Posterior cingulate gyrus (tissue), 11 donors: Measurements from ENCODE around the gene ABHD18.
"Not testable (repeated sequence)": the region's sequence is repeated elsewhere in the genome, so short reads cannot be mapped to it uniquely, and the experiment has no call there.

ENCODE experiments used
- DNase-seq, 10 donors: peaks; one replicate each; pipeline versions ENCODE4 v3.0.0 to v3.0.0-alpha.2; 2020 to 2021; ENCODE audit warnings: mixed read lengths in 3 of 10
- intact Hi-C: fragments of 100-400 bp; cut with DNase I; formaldehyde crosslinking; loops from one replicate; pipeline ENCODE4 v1.15.1; 2023

The ABHD18 gene

DNA sequence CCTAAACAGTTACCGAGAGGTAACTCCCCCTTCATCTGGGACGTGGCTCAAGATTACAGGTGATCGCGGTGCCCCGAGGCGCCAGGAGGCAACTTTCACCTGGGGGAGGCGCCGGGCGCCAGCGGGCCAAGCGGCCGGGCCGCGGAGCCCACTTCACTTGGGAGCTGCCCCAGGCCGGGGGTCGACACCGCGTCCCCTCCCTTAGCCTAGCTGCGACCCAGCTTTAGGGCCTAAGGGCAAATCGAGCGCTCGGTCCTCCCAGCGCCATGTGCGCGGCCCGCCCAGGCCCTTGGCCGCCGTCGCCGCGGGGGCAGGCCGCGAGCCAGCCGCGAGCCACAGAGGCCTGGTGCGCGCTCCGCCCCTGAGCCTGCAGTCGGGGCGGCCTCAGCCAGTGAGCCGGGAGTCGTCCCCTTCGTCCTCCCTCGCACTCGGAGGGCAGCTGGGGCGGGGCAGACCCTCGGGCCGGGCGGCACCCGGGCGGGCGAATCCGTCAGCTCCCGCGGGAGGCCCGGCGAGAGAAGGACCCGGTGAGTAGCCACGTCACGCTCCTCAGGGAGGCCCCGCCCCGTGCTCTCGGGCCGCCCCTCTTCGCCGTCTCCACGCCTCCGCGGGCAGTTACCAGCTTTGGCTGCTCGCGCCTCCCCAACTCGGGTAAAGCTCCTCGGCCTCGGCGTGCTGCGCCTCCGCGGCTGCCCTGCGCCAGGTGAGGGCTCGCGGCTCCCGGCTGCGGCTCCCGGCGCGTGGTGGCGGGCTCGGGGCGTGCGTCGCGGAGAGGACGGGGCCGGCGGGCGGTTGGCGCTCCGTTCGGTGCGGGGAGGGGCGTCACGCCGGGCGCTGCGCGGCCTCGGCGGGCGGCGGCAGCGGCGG is 95.7 kb downstream of the ABHD18 start, which contains the start of gene LARP1B:
Gene LARP1B, plus strand, starts transcription at position 614 of the 867 bp plus-strand sequence. CDS start 13,640 bp downstream, outside the sequence.
- intact Hi-C loops = loop anchor here (10.0 kb wide), 1 partner anchor 276 kb away; the partner anchor contains the start of gene HSPA4L
- peak; percentile 83 to 99 (median 94) for DNase-seq

DNA sequence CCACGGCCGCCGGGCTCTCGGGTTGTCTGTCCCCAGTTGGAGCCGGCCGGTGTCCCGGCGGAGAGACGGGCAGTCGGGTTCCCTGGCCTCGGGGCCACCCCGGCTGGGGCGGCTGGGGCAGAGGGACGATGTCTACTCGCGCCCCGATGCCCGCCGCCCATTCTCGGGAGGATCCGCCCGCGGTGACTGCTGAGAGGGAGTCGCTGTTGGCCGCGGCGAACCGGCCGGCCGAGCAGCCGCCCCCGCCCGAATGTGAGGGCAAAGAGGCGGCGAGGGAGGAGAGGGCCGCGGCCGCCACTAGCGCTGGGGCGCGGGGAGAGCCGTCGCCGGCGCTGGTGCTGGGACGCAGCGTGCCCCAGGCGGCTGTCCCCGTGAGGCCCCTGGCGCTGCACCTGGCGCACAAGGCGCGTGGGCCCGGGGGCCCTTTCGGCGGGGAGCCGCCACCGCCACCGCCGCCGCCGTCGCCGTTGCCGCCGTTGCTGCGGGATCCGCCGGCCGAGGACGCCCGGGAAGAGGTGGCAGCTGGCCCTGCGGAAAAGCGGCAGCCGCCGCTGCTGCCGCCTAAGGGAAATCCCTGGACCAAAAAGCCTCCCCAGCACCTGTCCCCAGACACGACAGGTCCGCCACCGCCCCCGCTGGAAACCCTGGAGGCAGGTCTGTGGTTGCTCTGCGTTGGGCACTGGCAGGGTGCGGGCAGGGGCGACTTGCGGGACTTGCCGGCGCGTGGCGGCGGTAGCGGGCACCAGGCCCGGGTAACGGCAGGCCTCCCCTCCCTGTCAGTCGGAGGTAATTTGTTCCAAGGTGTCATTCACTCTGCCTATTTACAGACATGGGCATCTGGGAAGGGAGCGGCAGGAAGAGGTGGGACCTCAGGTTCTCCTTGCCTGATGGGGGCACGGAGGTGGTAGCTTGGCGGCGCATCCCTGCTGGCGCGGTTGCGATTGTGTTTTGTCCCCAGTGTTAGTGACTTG is 96.6 kb downstream of the ABHD18 start:
- peak; percentile 27 to 94 (median 62) for DNase-seq
- intact Hi-C loops = loop anchor here (2.0 to 10.0 kb wide), 2 partner anchors 97 to 277 kb away; partner anchors contain the start of genes ABHD18, HSPA4L and MFSD8

DNA sequence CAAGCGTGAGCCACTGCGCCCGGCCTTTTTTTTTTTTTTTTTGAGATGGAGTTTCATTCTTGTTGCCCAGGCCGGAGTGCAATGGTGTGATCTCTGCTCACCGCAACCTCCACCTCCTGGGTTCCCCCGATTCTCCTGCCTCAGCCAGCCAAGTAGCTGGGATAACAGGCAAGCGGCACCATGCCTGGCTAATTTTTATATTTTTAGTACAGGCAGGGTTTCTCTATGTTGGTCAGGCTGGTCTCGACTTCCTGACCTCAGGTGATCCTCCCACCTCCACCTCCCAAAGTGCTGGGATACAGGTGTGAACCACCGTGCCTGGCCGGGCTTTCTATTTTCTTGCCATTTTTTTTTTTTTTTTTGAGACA is 101.2 kb downstream of the ABHD18 start:
- not testable (repeated sequence) for DNase-seq
- intact Hi-C loops = loop anchor here (10.0 kb wide), 1 partner anchor 282 kb away; the partner anchor contains the start of gene HSPA4L

DNA sequence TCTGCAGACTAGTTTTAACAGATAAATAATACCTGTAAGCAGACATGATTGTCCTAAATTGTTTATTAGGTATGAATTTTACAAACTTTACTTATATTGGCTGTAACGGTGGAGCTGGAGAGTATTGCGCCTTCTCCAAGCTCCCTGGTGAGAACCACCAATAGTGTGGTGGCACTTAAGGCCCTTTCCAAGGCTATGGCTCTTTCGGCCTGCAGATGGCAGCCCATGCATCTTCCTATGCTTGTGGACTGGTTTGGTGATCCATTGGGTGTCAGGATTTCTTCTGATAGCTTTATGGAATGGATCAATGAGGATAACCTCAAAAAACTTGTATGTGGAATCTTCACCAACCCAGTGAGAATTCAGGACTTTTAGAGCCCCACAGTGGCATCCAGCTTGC is 103.7 kb downstream of the ABHD18 start:
- intact Hi-C loops = loop anchor here (10.0 kb wide), 1 partner anchor 284 kb away; the partner anchor contains the start of gene HSPA4L
- DNase-seq = no peak

DNA sequence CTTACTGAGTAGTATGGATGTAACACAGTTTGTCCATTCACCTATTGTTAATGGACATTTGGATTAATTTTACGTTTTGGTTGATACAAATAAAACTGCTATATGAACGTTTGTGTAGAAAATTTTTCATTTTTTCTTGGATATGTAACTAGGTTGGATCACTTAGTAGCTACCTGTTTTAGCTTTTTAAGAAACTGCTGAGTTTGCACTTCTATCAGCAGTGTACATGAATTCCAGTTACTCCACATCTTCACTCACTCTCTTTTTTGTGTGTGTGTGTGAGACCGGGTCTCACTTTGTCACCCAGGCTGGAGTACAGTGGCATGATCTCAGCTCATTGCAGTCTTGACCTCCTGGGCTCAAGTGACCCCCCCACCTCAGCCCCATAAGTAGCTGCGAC is 111.3 kb downstream of the ABHD18 start:
- DNase-seq = no peak
- intact Hi-C loops = no loop called here
